Esophagus squamous epithelium (tissue), 5 donors: ENCODE results near the gene KRT34. TPM values are rescaled to one million over a fixed set of nuclear protein-coding genes. Genes with fewer than 3 reads are reported as not detected.

ENCODE experiments used
- DNase-seq: peaks from one replicate; lab custom pipeline; 2025; lab: John Stamatoyannopoulos, UW
- H3K27ac ChIP-seq, 4 donors: fragments of 200-600 bp; sonication (generic); one replicate each; pipeline ENCODE4 v1.5.1; 2016 to 2019; ENCODE audit warnings: mild to moderate bottlenecking in 1 of 4
- H3K27me3 ChIP-seq, 4 donors: fragments of 200-600 bp; sonication (generic); 1 replicate in 3 of 4; 2 replicates in 1 of 4; pipeline versions ENCODE4 v1.5.1 to v1.6.0; 2017 to 2021; ENCODE audit warnings: antibody characterized with exemption in 1 of 4
- H3K36me3 ChIP-seq, 3 donors: fragments of 200-600 bp; sonication (generic); one replicate each; pipeline ENCODE4 v1.5.1; 2016 to 2019
- H3K4me1 ChIP-seq, 3 donors: fragments of 200-600 bp; sonication (generic); one replicate each; pipeline ENCODE4 v1.5.1; 2017 to 2019
- H3K4me3 ChIP-seq, 4 donors: fragments of 200-600 bp; sonication (generic); 1 replicate in 3 of 4; 2 replicates in 1 of 4; pipeline ENCODE4 v1.5.1; 2016 to 2019; ENCODE audit warnings: mild to moderate bottlenecking in 2 of 4, moderate library complexity in 1 of 4
- H3K9me3 ChIP-seq, 3 donors: fragments of 200-600 bp; sonication (generic); one replicate each; pipeline ENCODE4 v1.5.1; 2016 to 2019
- POLR2A ChIP-seq, 4 donors: fragments of 450-650 bp; IDR thresholded peaks; one replicate each; pipeline ENCODE4 v1.6.1; 2017; ENCODE audit warnings: antibody characterized with exemption in 4 of 4, mild to moderate bottlenecking in 4 of 4, moderate library complexity in 3 of 4
- WGBS, 2 donors: methylation state at CpG; one replicate each; pipeline ENCODE4 v1.1.5; 2018; 5-methylcytosine and 5-hydroxymethylcytosine counted together
- intact Hi-C: fragments of 100-400 bp; cut with DNase I; formaldehyde crosslinking; loops from one replicate; pipeline ENCODE4 v1.15.0; 2022
- total RNA-seq, 4 donors: library from RNA; depleted of rRNA; stranded (reverse); fragments of >200 nt; gene quantifications; one replicate each; pipeline ENCODE4 v1.1.0, GENCODE V29; 2016
- TF ChIP-seq, protein P1 (sequence below), 6 experiments: fragments of 450-650 bp in 4 of 6; fragments of 200-600 bp in 2 of 6; sonication (generic) in 2 of 6; IDR thresholded peaks; one replicate each; pipeline ENCODE4 v1.5.1; 2016 to 2019; ENCODE audit warnings: antibody characterized with exemption in 6 of 6, mild to moderate bottlenecking in 4 of 6, moderate library complexity in 4 of 6
- donor health status: DM: yes; HTN: yes; CAD: no.

The KRT34 gene
- total RNA-seq, 4 donors from 2014 or later, result 0.40 to 1.1 (median 0.64) TPM

DNA sequence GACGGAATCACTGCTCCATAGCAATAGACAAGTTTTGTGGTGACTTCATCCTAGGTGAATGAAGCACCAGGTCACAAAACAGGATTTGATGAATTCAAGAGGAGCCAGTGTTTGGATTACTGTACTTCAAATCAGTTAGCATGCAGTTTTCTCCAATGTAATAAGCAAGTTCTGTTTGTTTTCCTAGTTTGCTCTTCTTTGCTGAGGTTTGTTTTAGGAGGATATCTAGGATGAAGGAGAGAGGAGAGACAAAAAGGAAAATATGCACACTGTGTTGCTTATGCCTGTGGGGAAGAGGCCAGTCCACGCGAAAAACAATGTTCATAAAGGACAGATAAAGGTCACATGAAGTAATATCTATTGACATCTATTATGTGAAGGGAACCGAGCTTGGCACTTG is 33.3 kb upstream of the KRT34 start:
- intact Hi-C loops, result no loop called here
- Histone ChIP-seq H3K36me3 (no peaks in the 10 kb centered on the region), H3K4me1 (peaks cover 10 to 45% (median 24%) of the 10 kb centered on the region in 3 donors), H3K9me3 (no peaks in the 10 kb centered on the region), H3K4me3 (no peak overlapping the region), H3K27ac (no peak overlapping the region), H3K27me3 (no peaks in the 10 kb centered on the region)
- 64 to 69% methylated on average over 3 of the region's 4 CpGs for WGBS, 2 donors
- no peak for DNase-seq
- TF ChIP-seq, protein P1, sequence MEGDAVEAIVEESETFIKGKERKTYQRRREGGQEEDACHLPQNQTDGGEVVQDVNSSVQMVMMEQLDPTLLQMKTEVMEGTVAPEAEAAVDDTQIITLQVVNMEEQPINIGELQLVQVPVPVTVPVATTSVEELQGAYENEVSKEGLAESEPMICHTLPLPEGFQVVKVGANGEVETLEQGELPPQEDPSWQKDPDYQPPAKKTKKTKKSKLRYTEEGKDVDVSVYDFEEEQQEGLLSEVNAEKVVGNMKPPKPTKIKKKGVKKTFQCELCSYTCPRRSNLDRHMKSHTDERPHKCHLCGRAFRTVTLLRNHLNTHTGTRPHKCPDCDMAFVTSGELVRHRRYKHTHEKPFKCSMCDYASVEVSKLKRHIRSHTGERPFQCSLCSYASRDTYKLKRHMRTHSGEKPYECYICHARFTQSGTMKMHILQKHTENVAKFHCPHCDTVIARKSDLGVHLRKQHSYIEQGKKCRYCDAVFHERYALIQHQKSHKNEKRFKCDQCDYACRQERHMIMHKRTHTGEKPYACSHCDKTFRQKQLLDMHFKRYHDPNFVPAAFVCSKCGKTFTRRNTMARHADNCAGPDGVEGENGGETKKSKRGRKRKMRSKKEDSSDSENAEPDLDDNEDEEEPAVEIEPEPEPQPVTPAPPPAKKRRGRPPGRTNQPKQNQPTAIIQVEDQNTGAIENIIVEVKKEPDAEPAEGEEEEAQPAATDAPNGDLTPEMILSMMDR (IDR thresholded peaks at IDR 0.05), result no peak
- no peak for TF ChIP-seq POLR2A (IDR thresholded peaks at IDR 0.05)

DNA sequence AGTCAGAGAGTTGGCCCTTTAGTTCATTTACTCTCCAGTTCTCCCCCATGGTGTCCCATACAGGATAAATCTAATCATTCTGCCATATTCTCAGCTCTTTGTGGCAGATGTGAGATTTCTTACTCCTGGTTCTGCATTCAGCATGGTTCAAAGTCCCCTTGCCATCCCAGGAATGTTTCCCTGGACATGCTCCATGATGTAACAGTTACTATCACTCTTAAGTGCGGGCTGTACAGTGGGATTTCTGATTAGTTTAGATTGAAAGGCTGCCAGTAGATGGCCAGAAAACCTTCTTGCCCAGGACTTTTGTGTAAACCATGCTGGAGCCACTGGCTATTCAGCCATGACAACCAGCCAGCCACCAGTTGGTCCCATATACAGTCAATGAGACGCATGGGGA is 31.9 kb upstream of the KRT34 start:
- no peak for DNase-seq
- intact Hi-C loops, result no loop called here
- Histone ChIP-seq H3K4me3 (no peak overlapping the region), H3K4me1 (peaks cover 5 to 31% (median 17%) of the 10 kb centered on the region in 3 donors), H3K27ac (no peak overlapping the region), H3K9me3 (no peaks in the 10 kb centered on the region), H3K36me3 (no peaks in the 10 kb centered on the region), H3K27me3 (no peaks in the 10 kb centered on the region)
- WGBS, 2 donors, result 75 to 89% methylated on average over 1 to 2 of the region's 2 CpGs
- TF ChIP-seq, protein P1 (IDR thresholded peaks at IDR 0.05), result no peak
- no peak for TF ChIP-seq POLR2A (IDR thresholded peaks at IDR 0.05)

DNA sequence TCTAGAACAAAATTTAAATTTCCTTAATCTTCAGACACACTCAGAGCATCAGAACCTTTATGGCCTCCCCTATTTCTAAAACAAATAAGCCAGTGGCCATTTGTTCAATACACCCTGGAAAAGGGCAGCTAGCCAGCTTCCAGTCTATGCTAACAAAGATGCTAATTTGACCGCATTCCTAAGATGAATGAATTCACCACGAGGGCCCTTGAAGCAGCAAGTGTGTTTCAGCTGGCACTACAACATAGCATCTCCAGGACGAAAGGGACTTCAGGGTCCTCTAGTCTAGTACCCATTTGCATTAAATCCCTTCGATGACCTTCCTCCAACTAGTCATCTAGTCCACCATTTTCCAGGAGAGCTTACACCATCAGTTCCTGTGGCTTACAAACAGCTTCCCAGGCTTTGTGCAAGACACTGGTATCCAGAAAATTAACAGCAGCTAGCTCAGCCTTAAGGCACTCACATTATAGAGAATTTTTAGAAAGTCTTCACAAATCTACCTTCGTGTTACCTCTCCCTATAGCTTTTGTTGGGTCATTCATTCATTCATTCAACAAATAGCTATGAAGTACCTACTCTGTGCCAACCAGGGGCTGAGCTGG is 31.3 kb upstream of the KRT34 start:
- no peak for DNase-seq
- Histone ChIP-seq H3K4me3 (no peak overlapping the region), H3K36me3 (no peaks in the 10 kb centered on the region), H3K27ac (no peak overlapping the region), H3K4me1 (peaks cover 4 to 26% (median 12%) of the 10 kb centered on the region in 3 donors), H3K27me3 (no peaks in the 10 kb centered on the region), H3K9me3 (no peaks in the 10 kb centered on the region)
- WGBS, 2 donors, result 67 to 75% methylated on average over 5 of the region's 5 CpGs
- intact Hi-C loops, result no loop called here
- no peak for TF ChIP-seq POLR2A (IDR thresholded peaks at IDR 0.05)
- TF ChIP-seq, protein P1 (IDR thresholded peaks at IDR 0.05), result no peak

DNA sequence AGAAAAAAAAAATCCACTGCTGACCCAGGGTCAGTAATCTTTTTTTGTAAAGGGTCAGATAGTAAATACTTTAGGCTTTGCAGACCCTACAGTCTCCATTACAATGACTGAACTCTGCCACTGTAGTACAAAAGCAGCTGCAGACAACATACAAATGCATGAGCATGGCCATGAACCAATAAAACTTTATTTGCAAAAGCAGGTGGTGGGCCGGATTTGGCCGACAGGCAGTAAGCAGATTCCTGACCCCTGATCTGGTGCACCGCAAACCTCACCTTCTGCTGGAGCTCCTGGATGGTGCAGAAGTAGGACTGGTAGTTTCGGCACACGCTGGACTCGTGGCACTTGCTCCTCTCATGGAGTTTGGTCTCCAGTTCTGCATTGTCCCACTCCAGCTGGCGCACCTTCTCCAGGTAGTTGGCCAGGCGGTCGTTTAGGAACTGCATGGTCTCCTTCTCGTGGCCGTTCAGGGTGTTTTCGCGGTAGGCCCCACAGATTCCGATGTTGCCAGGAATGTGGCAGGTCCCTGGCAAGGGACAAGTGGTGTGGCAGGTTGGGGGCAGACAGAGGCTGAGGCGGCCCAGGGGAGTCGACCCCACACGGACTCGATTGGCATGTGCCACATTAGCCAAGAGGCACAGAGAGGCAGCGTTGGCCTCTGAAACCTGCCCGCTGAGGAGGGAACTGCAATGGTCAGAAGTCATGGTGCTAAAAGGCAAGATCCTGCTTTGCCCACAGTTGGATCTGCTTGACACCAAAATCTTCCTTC is 29.1 kb upstream of the KRT34 start:
- H3K36me3 ChIP-seq, result no peaks in the 10 kb centered on the region

More for the DNA sequence above, 29.1 kb upstream of the KRT34 start:
- no peaks in the 10 kb centered on the region for H3K9me3 ChIP-seq
- no peak for DNase-seq
- H3K4me3 ChIP-seq, result no peak overlapping the region
- no peak overlapping the region for H3K27ac ChIP-seq
- TF ChIP-seq, protein P1 (IDR thresholded peaks at IDR 0.05), result no peak
- no peak for TF ChIP-seq POLR2A (IDR thresholded peaks at IDR 0.05)
- H3K4me1 ChIP-seq, result peaks cover 0 to 9% (median 0%) of the 10 kb centered on the region in 3 donors
- intact Hi-C loops, result no loop called here
- H3K27me3 ChIP-seq, result no peaks in the 10 kb centered on the region
- 93 to 99% methylated on average over 5 to 12 of the region's 20 CpGs for WGBS, 2 donors
